GM12872 (cell line): ENCODE data around the gene SLCO3A1.

Source experiments
- CTCF ChIP-seq: IDR thresholded peaks from 3 replicates; pipeline ENCODE4 v1.5.1; 2011; ENCODE audit warnings: low read depth, mild to moderate bottlenecking, low read length, moderate library complexity; ENCODE audit not compliant: insufficient read depth

Gene SLCO3A1

GRCh38 chr15:91889111-91889815 is 35.8 kb downstream of the SLCO3A1 start:
- TF ChIP-seq CTCF, result no peak

- no peak for TF ChIP-seq CTCF
Measured at GRCh38 chr15:91890614-91891013, 37.1 kb downstream of the SLCO3A1 start.

DNA sequence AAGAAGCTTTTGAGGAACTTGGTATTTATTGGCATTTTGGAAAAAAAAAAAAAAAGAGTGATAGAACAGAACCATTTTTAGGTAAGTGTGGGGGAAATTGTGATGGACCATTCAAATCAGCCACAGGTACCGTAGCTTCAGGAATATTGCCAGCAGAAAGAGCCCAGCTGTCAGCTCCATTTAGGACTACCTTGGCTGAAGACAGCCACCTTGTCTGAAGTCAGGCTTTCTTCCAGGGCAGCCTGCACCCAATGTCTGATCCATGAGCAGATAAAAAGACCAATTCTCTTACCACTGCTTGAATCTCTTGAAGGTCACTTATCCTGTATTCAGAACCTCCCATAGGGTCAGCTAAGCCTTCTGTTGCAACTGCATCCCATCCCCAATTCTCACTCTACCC is 37.6 kb downstream of the SLCO3A1 start:
- no peak for TF ChIP-seq CTCF

GRCh38 chr15:91891788-91892345 is 38.4 kb downstream of the SLCO3A1 start:
- TF ChIP-seq CTCF, result no peak

DNA sequence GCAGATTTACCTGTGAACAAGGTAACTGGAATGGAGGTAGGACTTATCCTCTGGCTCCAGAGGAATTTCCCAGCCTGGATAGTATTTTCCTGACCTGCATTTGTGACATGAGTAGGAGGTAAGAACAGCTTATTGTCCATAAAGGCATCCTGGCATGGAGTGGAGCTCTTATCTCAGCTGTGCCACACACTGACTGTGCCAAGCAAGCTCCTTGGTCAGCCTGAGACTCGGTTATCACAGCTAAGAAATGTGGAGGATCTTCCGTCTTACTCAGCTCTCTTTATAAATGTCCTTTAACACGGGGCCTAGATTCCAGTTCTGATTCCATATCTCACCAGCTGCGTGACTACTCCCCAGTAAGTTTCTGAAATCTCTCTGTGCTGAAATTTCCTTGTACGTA is 38.9 kb downstream of the SLCO3A1 start:
- TF ChIP-seq CTCF, result no peak

GRCh38 chr15:91894606-91895005 is 41.1 kb downstream of the SLCO3A1 start:
- no peak for TF ChIP-seq CTCF

DNA sequence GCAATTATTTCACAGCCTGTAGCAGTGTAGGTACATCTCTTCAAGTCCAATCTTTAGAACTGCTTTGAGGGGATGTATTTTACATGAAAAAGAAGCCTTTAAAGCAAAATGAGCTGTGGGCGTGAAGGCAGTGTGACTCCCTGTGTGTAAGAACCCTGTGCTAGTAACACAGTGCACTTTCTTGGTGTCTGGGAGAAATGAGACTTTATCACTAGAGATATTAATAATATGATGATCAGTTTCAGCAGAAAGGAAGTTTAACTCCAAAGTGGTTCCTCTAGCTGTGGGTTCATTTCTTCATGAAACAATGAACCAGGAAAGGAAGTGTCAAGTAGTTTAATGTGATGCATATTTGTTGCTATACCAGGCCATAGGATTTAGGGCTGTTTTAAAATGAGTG is 41.5 kb downstream of the SLCO3A1 start:
- TF ChIP-seq CTCF, result no peak
